Lower leg skin (tissue), 3 donors: ENCODE data around the gene SEZ6.

ENCODE experiments used
- POLR2A ChIP-seq, 2 donors: fragments of 450-650 bp; IDR thresholded peaks; one replicate each; pipeline ENCODE4 v1.6.1; 2016 to 2017; ENCODE audit warnings: antibody characterized with exemption in 2 of 2, mild to moderate bottlenecking in 1 of 2, moderate library complexity in 1 of 2
- TF ChIP-seq, protein P1 (sequence below), 3 donors: fragments of 450-650 bp; IDR thresholded peaks; one replicate each; pipeline ENCODE4 v1.5.1; 2016; ENCODE audit warnings: antibody characterized with exemption in 3 of 3, mild to moderate bottlenecking in 3 of 3, moderate library complexity in 2 of 3

DNA sequence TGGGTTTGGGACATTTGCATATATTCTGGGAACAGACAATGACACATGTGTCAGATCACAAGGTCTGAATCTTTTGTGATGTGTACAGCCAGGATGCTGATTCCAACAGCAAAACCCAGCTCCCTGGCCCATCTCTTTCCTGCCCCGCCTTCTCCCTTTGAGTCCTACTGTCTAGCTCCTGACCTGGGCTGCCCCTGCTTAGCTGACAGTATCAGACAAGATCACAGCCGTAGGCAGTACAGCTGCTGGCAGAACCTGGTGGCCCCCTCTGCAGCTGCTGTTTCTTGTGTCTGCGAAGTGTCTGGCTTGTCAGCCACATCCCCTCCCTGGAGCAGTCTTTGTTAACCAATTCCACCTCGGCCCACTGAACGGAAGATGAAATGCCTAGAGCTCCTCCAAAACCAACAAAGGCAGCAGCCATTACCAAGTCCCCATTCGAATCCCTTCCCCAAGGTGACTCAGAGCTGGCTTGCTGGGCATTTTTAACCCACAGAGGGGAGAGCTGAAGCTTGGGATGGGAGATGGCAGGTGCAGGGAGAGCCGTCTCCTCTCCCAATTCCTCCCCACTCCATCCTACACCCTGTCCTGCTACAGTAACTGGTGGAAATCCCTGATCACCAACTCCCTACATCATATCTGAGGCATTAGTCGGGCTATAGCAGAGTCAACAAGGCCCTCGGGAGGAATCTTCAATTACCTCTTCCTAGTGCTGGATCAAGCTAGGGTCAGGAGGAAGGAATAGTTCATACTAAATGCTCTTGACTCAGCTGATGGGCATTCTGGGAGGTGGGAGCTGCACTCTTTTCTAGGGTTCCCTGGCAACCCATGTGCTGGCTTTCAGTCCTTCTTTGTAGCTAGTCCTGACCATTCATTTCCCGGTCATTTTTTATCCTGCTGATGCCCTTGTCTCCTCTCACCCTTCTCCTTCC, 42.9 kb upstream of the SEZ6 start:
- TF ChIP-seq, protein P1, sequence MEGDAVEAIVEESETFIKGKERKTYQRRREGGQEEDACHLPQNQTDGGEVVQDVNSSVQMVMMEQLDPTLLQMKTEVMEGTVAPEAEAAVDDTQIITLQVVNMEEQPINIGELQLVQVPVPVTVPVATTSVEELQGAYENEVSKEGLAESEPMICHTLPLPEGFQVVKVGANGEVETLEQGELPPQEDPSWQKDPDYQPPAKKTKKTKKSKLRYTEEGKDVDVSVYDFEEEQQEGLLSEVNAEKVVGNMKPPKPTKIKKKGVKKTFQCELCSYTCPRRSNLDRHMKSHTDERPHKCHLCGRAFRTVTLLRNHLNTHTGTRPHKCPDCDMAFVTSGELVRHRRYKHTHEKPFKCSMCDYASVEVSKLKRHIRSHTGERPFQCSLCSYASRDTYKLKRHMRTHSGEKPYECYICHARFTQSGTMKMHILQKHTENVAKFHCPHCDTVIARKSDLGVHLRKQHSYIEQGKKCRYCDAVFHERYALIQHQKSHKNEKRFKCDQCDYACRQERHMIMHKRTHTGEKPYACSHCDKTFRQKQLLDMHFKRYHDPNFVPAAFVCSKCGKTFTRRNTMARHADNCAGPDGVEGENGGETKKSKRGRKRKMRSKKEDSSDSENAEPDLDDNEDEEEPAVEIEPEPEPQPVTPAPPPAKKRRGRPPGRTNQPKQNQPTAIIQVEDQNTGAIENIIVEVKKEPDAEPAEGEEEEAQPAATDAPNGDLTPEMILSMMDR (IDR thresholded peaks at IDR 0.05): no peak
- no peak for TF ChIP-seq POLR2A (IDR thresholded peaks at IDR 0.05)
